Activated T-cell treated with anti-CD3 and anti-CD28 coated beads, Interleukin-2, amount 50 U/mL, for 1 hour (primary cell): Measurements from ENCODE around the gene AP1S2.
"Not testable (repeated sequence)": the region's sequence is repeated elsewhere in the genome, so short reads cannot be mapped to it uniquely, and the experiment has no call there.

Experiments
- DNase-seq: peaks from one replicate; pipeline ENCODE4 v3.0.0-alpha.2; 2020

The AP1S2 gene

DNA sequence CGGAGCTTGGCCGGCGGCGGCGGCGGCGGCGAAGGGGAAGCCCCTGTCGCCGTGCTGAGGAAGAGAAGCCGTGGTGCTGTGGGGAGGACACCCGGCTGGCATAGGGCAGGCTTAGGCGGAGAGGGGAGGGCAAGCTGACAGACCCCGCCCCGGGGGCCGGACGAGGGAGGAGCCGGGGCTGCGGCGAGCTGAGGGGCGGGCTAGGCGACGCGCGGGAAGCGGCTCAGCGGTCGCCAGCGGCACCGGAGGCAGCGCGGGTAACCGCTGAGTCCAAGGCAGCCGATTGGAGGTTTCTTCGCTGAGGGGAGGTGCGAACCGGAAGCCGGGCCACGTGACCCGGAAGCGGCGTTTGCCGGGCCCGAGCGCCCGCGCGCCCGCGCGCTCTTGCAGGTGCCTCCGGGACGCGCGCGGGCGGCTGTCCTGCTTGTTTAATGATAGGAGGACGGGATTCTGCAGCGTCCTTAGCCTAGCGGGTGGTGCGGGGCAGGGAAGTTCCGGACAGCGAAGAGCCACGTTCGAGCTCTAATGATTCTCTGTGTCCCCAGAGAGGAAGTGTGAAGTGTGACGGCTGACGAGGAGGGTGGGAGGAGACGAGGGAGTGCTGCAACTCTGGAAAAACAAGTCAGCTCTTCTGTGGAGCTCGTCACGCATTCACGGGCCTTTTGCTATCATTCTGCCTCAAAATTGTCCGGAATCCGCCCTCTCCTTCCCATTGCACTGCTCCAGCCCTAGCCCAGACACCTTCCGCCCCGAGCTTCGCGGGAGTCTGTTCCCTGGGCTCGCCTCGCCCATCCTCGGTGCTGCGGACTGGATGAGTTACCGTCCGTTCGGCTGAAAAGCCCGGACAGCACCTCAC is at the start of gene AP1S2:
AP1S2 (minus strand) TSS at position 102 of the 856 bp plus-strand sequence. CDS start 2,289 bp downstream, outside the sequence.
- DNase-seq = peak; percentile 99

DNA sequence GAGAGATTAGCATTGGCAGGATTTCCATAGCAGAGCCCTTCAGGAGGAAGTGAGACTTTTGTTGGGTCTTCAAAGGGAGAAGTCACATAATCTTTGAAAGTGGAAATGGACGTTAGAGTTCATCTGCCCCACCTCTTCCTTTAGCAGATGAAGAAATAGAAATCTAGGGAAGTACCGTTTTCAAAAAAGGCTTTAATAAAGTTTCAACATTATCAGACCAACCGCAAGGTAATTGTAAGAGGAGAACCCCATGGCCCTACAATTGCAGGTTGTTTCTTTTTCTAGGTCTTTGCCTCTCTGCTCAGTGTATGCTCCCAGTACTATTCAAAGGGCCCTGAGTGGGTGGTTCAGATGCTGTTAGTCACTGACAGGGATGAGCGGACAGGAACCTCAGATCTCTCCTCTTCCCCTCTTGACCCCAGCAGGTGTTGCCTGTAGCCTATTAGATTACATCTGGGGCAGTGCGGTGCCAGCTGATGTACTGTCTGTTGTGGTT is 48.6 kb upstream of the AP1S2 start:
- no peak for DNase-seq

DNA sequence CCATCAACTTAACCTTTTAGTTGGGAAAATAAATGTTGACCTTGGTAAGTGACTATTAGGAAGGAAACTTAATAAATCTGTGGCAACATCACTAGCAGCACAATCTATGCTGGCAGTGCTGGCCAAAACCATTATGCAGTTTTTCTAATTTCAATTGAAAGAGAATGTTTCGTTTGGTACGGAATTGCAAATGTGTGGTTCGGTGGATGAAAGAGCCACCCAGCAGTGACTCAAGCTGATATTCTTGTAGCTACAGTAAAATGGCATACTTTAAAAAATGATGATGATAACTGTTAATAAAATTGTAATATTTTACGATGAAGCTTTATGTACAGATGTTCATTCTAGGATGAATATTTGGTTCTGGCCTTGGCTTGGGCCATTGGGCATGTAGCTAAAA is 40.7 kb upstream of the AP1S2 start:
- DNase-seq = no peak

DNA sequence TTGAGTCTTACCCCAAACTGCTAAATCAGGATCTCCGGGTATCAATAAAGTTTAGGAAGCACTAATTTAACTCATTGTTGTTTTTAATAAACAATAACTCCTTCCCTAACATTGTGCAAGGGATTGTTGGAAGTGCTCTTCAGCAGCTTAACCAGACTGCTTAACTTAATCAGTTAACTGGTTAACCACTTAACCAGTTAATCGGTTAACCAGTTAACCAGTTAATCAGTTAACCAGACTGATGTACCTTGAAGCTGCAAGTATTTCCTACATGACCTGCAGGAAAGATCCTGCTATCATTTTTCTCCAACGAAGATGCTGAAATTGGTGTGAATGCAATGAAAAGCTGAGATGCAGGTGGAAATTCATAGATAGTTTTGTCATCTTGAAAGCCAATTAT is 40.1 kb upstream of the AP1S2 start:
- DNase-seq = no peak

DNA sequence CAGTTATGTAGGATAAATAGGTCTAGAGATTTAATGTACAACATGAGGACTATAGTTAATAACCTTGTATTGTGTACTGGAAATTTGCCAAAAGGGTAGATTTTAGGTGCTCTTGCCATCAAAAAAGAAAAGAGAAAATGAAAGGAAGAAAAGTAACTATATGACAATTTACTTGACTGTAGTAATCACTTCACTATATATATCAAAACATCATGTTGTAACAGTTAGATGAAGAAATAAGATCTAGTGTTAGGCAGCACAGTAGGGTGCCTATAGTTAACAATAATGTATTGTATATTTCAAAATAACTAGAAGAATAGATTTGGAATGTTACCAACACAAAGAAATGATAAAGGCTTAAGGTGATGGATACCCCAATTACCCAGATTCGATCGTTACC is 35.9 kb upstream of the AP1S2 start:
- no peak for DNase-seq

DNA sequence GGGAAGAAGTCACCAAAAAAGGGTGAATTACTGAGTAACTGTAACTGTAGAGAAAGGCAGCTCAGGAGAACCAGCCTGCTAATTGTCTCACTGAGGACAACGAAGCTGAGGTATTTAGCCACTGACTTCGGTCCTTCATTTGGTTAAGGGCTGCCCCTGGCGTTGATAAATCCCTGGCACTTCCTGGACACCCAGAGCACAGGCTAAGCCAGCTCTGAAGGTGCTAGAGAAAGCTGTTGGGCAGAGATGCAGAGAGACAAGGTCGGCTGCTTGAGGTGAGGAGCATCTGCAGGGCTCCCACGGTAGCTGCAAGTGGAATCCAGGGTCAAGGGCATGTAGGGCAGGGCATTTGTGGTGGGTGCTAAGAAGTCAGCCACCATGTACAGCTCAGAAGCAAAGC is 33.4 kb upstream of the AP1S2 start:
- DNase-seq = no peak

DNA sequence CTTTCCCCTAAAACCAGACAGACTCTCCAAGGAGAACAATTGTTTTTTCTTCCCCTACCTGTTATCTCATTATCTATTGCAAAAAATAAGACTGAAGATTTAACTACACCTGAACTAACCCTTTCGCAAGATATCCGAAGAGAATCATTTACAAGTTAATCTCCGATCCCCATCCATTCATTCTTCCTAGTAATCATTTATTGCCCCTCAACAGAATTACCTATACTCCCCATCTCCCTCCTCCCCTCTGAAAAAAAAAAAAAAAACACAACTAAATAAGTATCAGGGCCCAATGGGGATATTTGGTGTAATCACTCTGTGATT is 28.9 kb upstream of the AP1S2 start:
- DNase-seq = no peak

DNA sequence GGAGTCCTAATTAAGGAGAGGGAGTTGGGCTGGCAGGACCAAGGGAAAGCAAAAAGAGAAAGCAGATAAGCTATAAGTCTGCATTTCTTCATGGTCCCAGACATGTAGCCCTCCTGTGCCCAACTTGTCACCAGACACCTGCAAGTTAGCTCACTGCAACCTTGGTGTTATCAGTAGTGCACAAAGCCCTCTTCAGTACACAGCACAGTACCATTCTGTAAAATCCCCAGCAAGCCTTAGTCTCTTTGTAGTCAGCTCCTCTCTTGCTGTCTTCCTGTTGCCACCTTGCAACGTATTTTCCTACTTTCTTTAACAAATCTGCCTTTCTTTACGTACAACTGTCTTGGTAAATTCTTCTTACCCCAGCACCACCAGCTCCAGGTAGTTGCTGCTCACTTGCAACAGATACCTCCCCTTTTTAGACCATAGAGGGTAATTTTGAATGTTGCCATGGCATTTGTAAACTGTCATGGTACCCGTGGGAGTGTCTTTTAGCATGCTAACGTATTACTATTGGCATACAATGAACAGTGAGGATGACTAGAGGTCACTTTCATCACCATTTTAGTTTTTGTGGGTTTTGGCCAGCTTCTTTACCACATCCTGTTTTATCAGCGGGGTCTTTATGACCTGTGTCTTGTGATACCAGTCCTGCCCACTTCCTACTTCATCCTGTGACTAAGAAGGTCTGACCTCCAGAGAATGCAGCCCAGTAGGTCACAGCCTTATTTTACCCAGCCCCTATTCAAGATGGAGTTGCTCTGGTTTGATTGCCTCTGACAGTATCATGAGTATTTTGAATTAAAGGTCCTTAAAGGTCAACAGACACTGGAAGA is 28.3 kb upstream of the AP1S2 start:
- no peak for DNase-seq

DNA sequence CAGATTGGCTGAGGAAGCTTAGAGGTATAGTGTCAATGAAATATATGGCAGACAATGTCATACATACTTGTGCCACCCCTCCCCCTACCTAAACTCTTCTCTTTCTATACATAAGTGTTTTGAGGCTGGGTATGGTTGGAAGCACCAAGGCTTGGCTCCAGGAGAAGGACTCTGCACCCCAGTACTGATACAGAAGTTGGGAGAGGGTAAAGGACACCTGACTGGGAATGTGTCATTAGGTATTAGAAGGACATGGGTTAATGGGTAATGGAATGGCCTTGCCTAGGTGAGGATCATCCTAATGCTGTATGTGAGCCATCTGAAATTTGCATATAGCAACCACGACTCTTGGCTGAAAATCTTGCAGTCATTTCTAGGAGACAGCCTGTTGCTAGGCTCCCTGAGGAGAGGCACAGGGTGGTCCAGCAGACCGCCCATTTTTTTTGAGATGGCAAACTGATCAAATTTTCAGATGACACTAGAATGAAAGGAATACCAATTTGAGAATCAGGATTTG is 26.8 kb upstream of the AP1S2 start:
- DNase-seq = no peak

DNA sequence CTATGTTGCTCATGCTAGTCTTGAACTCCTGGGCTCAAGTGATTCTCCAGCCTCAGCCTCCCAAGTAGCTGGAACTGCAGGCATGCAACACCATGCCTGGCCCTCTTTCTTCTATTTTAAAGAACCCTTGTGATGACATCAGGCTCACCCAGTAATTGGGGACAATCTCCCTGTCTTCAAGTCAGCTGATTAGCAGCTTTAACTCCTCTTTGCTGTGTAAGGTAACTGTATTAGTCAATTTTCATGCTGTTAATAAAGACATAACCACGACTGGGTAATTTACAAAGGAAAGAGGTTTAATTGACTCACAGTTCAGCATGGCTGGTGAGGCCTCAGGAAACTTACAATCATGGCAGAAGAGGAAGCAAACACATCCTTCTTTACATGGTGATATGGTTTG is 23.3 kb upstream of the AP1S2 start:
- not testable (repeated sequence) for DNase-seq

DNA sequence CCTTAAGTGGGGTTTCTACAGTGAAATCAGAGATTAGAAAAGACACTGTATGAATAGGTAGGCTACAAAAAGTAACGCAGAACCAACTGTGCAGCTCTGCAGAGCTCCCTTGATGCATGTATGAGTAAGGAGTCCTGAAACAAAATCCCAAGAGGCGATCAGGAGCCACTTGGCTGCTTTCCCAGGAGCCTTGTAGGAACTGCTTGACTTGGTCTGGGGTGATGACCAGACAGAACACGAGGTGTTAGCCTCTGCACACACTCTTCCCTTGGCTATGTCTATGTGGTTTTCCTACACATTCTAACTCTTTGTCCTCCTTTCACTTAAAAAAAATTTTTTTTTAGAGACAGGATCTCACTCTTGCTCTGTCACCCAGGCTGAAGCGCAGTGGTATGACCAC is 22.8 kb upstream of the AP1S2 start:
- DNase-seq = no peak

DNA sequence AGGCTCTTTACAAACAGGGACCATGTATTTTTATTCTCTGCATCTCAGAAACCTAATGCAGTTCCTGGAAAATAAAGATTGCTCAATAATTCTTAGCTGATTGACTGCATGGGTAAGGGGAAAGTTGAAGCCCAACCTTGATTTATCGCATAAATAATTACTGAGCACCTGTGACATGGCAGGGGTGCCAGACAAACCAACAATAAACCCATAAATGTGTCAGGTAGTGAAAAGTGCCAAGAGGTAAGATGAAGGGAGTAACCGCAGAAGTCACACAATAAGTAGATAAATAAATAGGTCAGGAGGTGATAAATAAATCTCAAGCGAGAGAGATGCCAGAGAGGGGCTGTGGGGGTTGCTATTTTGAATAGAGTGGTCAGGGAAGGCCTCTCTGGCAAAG is 20.1 kb upstream of the AP1S2 start:
- DNase-seq = no peak

DNA sequence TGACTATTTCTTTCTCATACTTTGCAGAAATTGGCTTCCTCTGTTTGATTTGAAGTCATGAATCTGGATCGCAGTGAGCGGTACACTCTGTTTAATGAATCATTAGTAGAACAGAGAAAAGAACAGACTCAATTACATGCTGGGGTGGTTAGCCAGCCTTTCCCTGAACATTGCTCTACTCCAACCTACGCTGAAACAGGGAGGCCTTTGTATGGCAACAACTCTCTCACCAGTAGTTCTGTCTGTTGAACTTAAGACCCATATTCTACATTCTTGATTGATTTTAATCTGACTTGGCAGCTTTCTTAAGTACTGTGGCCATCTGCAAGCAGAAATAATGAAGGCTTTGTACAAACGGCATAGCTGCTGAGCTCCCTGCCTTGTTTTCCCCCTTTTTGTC is 19.0 kb upstream of the AP1S2 start:
- DNase-seq = no peak

DNA sequence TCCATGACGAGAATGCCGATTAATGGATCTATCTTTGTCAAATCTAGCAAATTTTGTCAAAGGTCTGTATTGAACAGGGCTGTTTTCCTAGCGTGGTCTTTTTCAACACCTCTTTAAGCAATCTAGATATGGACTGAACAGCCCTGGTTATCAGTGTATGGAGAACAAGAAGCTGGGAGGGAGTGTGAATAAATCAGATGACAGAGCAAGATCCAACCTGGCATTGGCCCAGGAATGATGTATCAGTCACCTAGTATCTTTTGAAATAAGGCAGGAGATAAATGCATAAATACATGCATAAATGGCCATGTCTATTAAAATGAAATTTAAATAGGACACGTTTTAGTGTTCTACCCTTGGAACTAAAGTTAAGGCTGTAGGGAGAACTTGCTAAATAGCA is 15.7 kb upstream of the AP1S2 start:
- no peak for DNase-seq

DNA sequence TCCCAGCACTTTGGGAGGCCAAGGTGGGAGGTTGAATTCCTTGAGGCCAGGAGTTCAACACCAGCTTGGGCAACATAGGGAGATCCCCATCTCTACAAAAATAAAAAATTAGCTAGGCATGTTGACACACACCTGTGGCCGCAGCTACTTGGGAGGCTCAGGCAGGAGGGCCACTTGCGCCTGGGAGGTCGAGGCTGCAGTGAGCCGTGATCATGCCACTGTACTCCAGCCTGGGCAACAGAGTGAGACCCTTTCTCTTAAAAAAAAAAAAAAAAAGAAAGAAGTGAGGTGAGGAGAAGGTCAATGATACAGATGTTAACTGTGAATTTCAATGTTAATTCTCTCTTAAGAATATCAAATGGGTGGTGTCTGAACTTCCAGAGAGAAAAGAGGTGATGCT is 15.1 kb upstream of the AP1S2 start:
- no peak for DNase-seq

DNA sequence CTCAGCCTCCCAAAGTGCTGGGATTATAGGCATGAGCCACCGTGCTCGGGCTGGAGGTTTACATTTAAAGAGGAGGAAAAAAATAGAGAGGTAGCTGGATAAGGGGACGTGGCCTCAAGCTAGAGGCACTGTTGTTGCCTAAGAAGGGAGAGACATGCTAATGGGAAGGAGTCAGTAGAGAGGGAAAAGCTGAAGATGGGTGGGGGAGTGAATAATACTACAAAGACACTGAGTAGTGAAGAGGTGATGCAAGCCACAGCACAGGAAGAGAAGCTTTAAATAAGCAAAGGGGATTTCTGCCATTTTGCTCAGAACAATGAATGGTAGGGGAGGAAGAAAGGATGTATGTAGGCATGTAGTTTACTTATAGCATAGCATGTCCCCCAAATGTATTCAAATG is 11.5 kb upstream of the AP1S2 start:
- no peak for DNase-seq

DNA sequence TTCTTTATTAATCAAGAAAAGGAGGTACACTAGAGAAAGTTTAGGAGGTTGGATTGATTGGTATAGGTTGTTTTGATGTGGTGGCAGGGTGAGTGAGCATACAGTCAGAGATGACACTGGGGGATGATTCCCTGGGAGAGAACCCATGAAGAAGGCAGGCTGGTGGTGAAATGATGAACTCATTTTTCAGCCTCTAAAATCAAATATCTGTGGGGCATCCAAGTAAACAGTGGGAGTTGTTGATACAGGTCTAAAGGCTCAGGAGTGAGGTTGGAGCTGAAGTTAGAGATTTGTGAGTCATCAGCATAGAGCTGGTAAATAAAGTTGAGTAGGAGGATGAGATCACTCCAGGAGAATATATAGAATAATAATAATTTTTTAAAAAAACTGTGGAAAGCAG is 10.0 kb upstream of the AP1S2 start:
- no peak for DNase-seq

DNA sequence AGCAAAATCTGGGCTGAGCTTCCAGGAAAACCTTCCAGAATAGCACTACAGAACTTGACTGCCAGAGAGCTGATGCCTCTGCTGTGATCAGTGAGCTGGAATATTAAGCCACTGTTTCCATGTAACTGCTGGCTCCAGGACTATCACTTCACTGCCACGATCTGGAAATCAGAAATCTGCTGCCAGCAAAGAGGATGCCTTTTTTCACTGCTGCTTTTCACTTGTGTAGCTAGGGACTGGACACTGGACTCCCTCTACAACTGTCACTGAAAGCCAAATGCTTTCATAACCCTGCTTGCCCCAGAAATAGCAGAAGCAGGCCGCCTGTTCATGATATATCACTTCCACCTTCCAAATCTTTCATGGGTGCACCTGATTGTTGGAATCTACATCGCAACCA is 9.4 kb upstream of the AP1S2 start:
- no peak for DNase-seq

DNA sequence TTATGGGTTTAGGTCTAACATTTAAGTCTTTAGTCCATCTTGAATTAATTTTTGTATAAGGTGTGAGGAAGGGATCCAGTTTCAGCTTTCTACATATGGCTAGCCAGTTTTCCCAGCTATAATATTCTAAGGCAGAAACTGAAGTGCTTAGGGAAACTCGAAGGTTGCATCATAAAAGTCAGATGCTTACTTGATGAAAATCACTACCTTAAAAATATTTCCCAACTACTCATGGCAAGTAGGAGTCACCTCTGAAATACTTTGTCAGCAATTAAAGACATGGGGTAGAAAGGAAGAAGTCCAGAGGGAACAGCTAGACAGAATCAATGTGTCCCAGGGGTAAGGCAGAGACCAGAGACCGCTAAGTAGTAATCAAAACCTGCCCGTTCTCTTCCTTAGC is 6.3 kb upstream of the AP1S2 start:
- no peak for DNase-seq

DNA sequence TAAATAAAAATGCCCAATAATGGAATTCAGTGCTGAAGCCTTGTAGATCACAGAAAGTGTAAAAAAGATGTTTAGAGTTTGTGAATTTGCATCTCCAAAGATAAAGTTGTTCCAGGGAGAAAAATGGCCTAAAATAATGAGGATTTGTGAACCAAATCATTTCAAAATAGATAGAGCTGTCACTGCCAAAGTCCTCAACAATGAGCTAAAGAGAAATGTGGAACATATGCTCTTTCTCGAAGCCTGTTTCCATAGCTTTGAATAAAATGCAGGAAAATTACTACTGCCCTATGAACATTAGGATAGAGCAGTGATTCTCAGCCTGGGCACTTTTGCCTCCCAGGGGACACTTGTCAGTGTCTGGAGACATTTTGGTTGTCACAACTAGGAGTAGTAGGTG is 3.4 kb upstream of the AP1S2 start:
- DNase-seq = no peak

DNA sequence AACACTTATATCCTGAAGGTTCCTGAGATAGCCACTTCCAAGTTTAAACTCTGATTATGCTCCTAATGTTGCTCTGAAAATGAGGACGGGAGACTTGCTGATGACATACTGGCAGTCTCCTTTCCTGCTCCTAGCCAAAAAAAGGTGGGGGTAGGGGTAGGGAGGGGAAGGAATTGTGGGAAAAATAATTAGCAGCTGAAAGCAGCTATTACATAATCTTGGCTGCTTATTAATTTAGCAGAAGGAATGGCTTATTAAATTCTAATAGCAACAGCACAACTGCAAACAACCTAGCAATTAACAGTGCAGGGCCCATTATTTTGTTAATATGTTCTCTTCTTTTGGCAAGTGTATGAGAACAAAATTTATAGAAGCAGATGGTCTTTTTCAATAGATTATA is 2.0 kb upstream of the AP1S2 start:
- no peak for DNase-seq

DNA sequence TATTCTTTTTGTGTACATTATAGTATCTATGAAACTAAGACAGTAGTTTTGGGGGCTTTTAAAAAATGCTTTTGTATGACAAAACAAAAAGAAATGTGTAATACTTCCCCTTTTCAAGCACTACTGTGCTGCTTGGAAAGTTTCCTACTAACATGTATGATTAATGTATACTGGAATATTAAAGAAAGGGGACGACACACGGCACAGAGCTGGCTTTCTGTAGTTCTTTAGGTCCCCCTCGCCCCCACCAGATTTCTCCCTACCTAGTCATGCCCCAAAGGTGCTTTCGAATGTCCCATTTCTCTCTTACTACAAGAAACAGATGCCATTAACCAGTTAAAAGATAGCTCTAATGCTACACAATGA is 1.6 kb upstream of the AP1S2 start:
- DNase-seq = no peak

DNA sequence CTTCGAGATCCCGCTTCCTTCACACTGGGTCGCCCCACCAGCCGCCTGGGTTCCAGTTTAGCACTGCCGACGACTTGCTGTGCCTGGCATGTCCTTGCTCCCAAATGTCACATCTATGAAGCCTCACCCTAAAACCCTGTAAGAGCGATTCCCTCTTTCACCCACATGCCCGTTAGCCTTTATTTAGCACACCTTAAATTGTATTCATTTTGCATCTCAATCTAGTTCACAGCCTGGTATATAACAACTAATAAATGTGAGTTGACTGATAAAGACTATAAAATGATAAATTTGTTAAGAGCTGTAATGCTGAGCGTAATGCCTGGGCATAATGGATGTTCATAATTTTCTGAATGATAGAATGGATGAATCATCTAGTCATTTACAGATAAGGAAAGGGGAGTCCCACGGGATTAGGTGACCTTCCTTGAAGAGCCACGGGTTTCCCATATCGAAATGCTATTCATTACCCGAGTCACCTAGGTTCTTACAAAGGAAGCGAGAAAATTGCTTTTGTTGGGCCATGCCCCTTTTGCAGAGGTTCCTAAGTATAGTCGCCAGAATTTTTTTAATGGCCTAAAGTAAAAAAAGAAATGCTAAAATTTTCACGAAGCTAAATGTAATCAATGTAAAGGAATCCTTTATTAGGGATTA is 1.1 kb upstream of the AP1S2 start:
- no peak for DNase-seq
